HG03159 (cell line): ENCODE data around the gene ZBTB34.

ENCODE experiments used
- ATAC-seq: cut with Tn5 transposase; IDR thresholded peaks from one replicate; pipeline ENCODE4 v1.9.1; 2021; ENCODE audit warnings: mild to moderate bottlenecking, moderate library complexity; ENCODE audit not compliant: unreplicated experiment

The ZBTB34 gene

GRCh38 chr9:126842977-126843799 lies 17.3 kb upstream of the ZBTB34 start:
- no peak for ATAC-seq

- no peak for ATAC-seq
These were observed 16.4 kb upstream of the ZBTB34 start for GRCh38 chr9:126844085-126844484.

- ATAC-seq, result no peak
These were observed 13.4 kb upstream of the ZBTB34 start for GRCh38 chr9:126847051-126847450.

GRCh38 chr9:126849591-126850225 lies 10.7 kb upstream of the ZBTB34 start:
- no peak for ATAC-seq

GRCh38 chr9:126851286-126851880 lies 9.1 kb upstream of the ZBTB34 start:
- ATAC-seq, result no peak

- ATAC-seq, result no peak
These were observed 8.3 kb upstream of the ZBTB34 start for GRCh38 chr9:126852086-126852688.

- no peak for ATAC-seq
These were observed 6.8 kb upstream of the ZBTB34 start for GRCh38 chr9:126853667-126854066.

GRCh38 chr9:126854734-126855133 lies 5.7 kb upstream of the ZBTB34 start:
- no peak for ATAC-seq

- ATAC-seq, result no peak
These were observed 4.0 kb upstream of the ZBTB34 start for GRCh38 chr9:126856326-126856877.

- ATAC-seq, result no peak
These were observed 3.0 kb upstream of the ZBTB34 start for GRCh38 chr9:126857261-126857960.

- ATAC-seq, result no peak
These were observed 1.3 kb upstream of the ZBTB34 start for GRCh38 chr9:126859111-126859510.

GRCh38 chr9:126860757-126861466 lies 473 bp downstream of the ZBTB34 start:
- ATAC-seq, result peak; percentile 31

GRCh38 chr9:126861707-126862103 lies 1.3 kb downstream of the ZBTB34 start:
- ATAC-seq, result no peak

- no peak for ATAC-seq
These were observed 1.8 kb downstream of the ZBTB34 start for GRCh38 chr9:126862104-126862761.

- ATAC-seq, result no peak
These were observed 4.3 kb downstream of the ZBTB34 start for GRCh38 chr9:126864771-126865170.

- ATAC-seq, result no peak
These were observed 8.9 kb downstream of the ZBTB34 start for GRCh38 chr9:126869368-126869767.

- ATAC-seq, result no peak
These were observed 12.1 kb downstream of the ZBTB34 start for GRCh38 chr9:126872516-126872915.

GRCh38 chr9:126874546-126875314 lies 14.3 kb downstream of the ZBTB34 start:
- ATAC-seq, result no peak
